ENCODE results near the gene TSPAN5.

- TF ChIP-seq CTCF (IDR thresholded peaks at IDR 0.05; ENCODE audit: insufficient read depth, low read length, poor library complexity, severe bottlenecking) = no peak
- TF ChIP-seq EZH2phosphoT487 (conservative IDR thresholded peaks at IDR 0.05; ENCODE audit: low read length) = no peak
Measured at GRCh38 chr4:98656443-98656842, 2.0 kb downstream of the TSPAN5 start.

Data from SU-DHL-6 (cell line).